Left ventricle myocardium inferior (tissue), 1 donor: Measurements from ENCODE around the gene RXRA. TPM values are rescaled to one million over a fixed set of nuclear protein-coding genes. Genes with fewer than 3 reads are reported as not detected.

Experiments
- DNase-seq: peaks from one replicate; pipeline ENCODE4 v3.0.0-alpha.2; 2020
- H3K27ac ChIP-seq: fragments of 200-600 bp; replicated peaks from 2 replicates; pipeline ENCODE4 v1.8.0; 2021
- H3K27me3 ChIP-seq: fragments of 200-600 bp; 2 replicates; pipeline ENCODE4 v1.8.0; 2021; ENCODE audit warnings: low read depth
- H3K36me3 ChIP-seq: fragments of 200-600 bp; 2 replicates; pipeline ENCODE4 v1.8.0; 2021
- H3K4me1 ChIP-seq: fragments of 200-600 bp; 2 replicates; pipeline ENCODE4 v1.8.0; 2021
- H3K4me3 ChIP-seq: fragments of 200-600 bp; 2 replicates; pipeline ENCODE4 v1.8.0; 2021; ENCODE audit warnings: mild to moderate bottlenecking, moderate library complexity
- H3K9me3 ChIP-seq: fragments of 200-600 bp; replicated peaks from 2 replicates; pipeline ENCODE4 v1.8.0; 2021
- intact Hi-C: fragments of 100-400 bp; cut with micrococcal nuclease; formaldehyde crosslinking; loops from one replicate; pipeline ENCODE4 v1.11.0; 2022
- total RNA-seq: library from RNA; stranded (reverse); fragmentation: NEBNext Ultra II Directional; extraction: Animal tissue kit (Norgen Biotek cat#: 25700); gene quantifications from one replicate; pipeline ENCODE4 v1.2.1, GENCODE V29; 2021
- TF ChIP-seq, protein P1 (sequence below): fragments of 200-600 bp; IDR thresholded peaks from 2 replicates; pipeline ENCODE4 v1.8.0; 2021; ENCODE audit warnings: antibody characterized with exemption, mild to moderate bottlenecking, borderline replicate concordance
- donor health status: DM: no; HTN: yes; CAD: no; lungs with severe emphysema.

Gene RXRA
- total RNA-seq, 1 donor from 2014 or later = 57.1 TPM

GRCh38 chr9:134320868-134321471 is 5.3 kb upstream of the RXRA start:
- H3K9me3 ChIP-seq = no peaks in the 10 kb centered on the region
- peaks cover 40% of the 10 kb centered on the region for H3K4me1 ChIP-seq
- TF ChIP-seq, protein P1, sequence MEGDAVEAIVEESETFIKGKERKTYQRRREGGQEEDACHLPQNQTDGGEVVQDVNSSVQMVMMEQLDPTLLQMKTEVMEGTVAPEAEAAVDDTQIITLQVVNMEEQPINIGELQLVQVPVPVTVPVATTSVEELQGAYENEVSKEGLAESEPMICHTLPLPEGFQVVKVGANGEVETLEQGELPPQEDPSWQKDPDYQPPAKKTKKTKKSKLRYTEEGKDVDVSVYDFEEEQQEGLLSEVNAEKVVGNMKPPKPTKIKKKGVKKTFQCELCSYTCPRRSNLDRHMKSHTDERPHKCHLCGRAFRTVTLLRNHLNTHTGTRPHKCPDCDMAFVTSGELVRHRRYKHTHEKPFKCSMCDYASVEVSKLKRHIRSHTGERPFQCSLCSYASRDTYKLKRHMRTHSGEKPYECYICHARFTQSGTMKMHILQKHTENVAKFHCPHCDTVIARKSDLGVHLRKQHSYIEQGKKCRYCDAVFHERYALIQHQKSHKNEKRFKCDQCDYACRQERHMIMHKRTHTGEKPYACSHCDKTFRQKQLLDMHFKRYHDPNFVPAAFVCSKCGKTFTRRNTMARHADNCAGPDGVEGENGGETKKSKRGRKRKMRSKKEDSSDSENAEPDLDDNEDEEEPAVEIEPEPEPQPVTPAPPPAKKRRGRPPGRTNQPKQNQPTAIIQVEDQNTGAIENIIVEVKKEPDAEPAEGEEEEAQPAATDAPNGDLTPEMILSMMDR = no peak
- intact Hi-C loops = no loop called here
- no peaks in the 10 kb centered on the region for H3K27me3 ChIP-seq
- no peaks in the 10 kb centered on the region for H3K36me3 ChIP-seq
- H3K27ac ChIP-seq = no peak overlapping the region
- DNase-seq = peak; percentile 52
- no peak overlapping the region for H3K4me3 ChIP-seq

- H3K4me3 ChIP-seq = no peak overlapping the region
- no peaks in the 10 kb centered on the region for H3K9me3 ChIP-seq
- intact Hi-C loops = no loop called here
- no peaks in the 10 kb centered on the region for H3K27me3 ChIP-seq
- no peak overlapping the region for H3K27ac ChIP-seq
- H3K36me3 ChIP-seq = no peaks in the 10 kb centered on the region
- peak; percentile 2 for DNase-seq
- TF ChIP-seq, protein P1 = no peak
- peaks cover 34% of the 10 kb centered on the region for H3K4me1 ChIP-seq
These were observed 4.7 kb upstream of the RXRA start for GRCh38 chr9:134321531-134321930.

- peak; percentile 12 for DNase-seq
- Histone ChIP-seq H3K36me3 (no peaks in the 10 kb centered on the region), H3K4me1 (peaks cover 32% of the 10 kb centered on the region), H3K4me3 (no peak overlapping the region), H3K27ac (no peak overlapping the region), H3K27me3 (no peaks in the 10 kb centered on the region), H3K9me3 (no peaks in the 10 kb centered on the region)
- TF ChIP-seq, protein P1 = no peak
- intact Hi-C loops = no loop called here
These were observed 4.1 kb upstream of the RXRA start for GRCh38 chr9:134321946-134322741.

- no peaks in the 10 kb centered on the region for H3K9me3 ChIP-seq
- H3K4me3 ChIP-seq = no peak overlapping the region
- peak overlapping the region; percentile 97 for H3K27ac ChIP-seq
- peak; percentile 6 for DNase-seq
- intact Hi-C loops = no loop called here
- no peaks in the 10 kb centered on the region for H3K27me3 ChIP-seq
- H3K36me3 ChIP-seq = no peaks in the 10 kb centered on the region
- H3K4me1 ChIP-seq = peaks cover 34% of the 10 kb centered on the region
- TF ChIP-seq, protein P1 = no peak
These were observed 3.4 kb upstream of the RXRA start for GRCh38 chr9:134322781-134323241.

DNA sequence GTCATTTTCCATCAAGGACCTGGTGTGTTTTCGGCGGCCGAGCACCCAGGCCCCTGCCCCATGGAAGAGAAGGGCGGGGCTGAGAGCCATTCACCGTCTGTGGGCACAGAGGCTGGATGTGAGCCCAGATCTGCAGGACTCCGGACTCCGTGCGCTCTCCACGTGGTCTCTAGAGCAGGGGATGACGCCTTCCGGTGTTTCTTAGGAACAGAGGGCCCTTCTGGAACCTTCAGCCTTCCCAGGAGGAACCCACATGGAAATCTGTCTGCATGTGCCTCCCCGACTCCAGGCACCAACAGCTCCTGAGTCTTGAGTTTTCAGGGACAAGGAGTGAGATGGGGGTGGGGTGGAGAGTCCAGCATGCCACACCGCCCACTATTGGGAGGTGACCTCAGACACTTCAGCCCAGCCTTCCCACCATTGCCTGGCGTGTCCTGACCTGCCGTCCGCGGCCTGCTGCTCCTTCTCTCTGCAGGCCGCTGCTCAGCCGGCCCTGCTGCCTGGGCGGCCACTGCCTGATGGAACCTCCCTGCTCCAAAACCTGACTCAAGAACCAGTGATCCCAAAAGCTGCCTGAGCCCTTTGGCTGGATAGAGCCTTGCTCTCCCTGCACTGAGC is 2.4 kb upstream of the RXRA start:
- no peaks in the 10 kb centered on the region for H3K36me3 ChIP-seq
- peak; percentile 31 for DNase-seq
- TF ChIP-seq, protein P1 = no peak
- no peaks in the 10 kb centered on the region for H3K9me3 ChIP-seq
- H3K27me3 ChIP-seq = no peaks in the 10 kb centered on the region
- peaks cover 44% of the 10 kb centered on the region for H3K4me1 ChIP-seq
- H3K4me3 ChIP-seq = no peak overlapping the region
- intact Hi-C loops = no loop called here
- H3K27ac ChIP-seq = peak overlapping the region; percentile 97
